Inflammatory macrophage treated with lipopolysaccharide for 1 hour (primary cell): ENCODE data around the gene MAEL.
"Not testable (repeated sequence)": the region's sequence is repeated elsewhere in the genome, so short reads cannot be mapped to it uniquely, and the experiment has no call there.

ENCODE experiments used
- DNase-seq, 2 donors: peaks; one replicate each; pipeline ENCODE4 v3.0.0-alpha.2; 2020 to 2022

The MAEL gene

GRCh38 chr1:166978821-166979220 is 10.3 kb upstream of the MAEL start:
- DNase-seq = no peak

- no peak for DNase-seq
These were observed 8.7 kb upstream of the MAEL start for GRCh38 chr1:166980383-166980782.

GRCh38 chr1:166980818-166981217 is 8.3 kb upstream of the MAEL start:
- DNase-seq = no peak

- no peak for DNase-seq
These were observed 7.5 kb upstream of the MAEL start for GRCh38 chr1:166981589-166981988.

GRCh38 chr1:166999075-166999474 is 10.0 kb downstream of the MAEL start:
- DNase-seq = no peak

GRCh38 chr1:166999500-167000055 is 10.5 kb downstream of the MAEL start:
- no peak for DNase-seq

GRCh38 chr1:167000546-167000945 is 11.5 kb downstream of the MAEL start:
- no peak for DNase-seq

GRCh38 chr1:167002354-167002753 is 13.3 kb downstream of the MAEL start:
- no peak for DNase-seq

- no peak for DNase-seq
These were observed 14.6 kb downstream of the MAEL start for GRCh38 chr1:167003711-167004110.

- no peak for DNase-seq
These were observed 22.6 kb downstream of the MAEL start for GRCh38 chr1:167011560-167012191.

GRCh38 chr1:167012570-167012969 is 23.5 kb downstream of the MAEL start:
- DNase-seq = no peak

GRCh38 chr1:167013108-167013929 is 24.2 kb downstream of the MAEL start:
- no peak for DNase-seq

GRCh38 chr1:167016100-167016750 is 27.1 kb downstream of the MAEL start:
- DNase-seq = peak; percentile 32 to 67

- no peak for DNase-seq
These were observed 33.3 kb downstream of the MAEL start for GRCh38 chr1:167022384-167022783.

GRCh38 chr1:167029553-167029952 is 40.5 kb downstream of the MAEL start:
- not testable (repeated sequence) for DNase-seq

- DNase-seq = no peak
These were observed 44.6 kb downstream of the MAEL start for GRCh38 chr1:167033646-167034045.

GRCh38 chr1:167043752-167044488 is 54.8 kb downstream of the MAEL start:
- DNase-seq = peak; percentile 23 to 30

- DNase-seq = no peak
These were observed 62.8 kb downstream of the MAEL start for GRCh38 chr1:167051907-167052306.

GRCh38 chr1:167052389-167052788 is 63.3 kb downstream of the MAEL start:
- no peak for DNase-seq

GRCh38 chr1:167054531-167054930 is 65.5 kb downstream of the MAEL start:
- no peak for DNase-seq

- no peak for DNase-seq
These were observed 66.0 kb downstream of the MAEL start for GRCh38 chr1:167054946-167055630.

- no peak for DNase-seq
These were observed 67.6 kb downstream of the MAEL start for GRCh38 chr1:167056529-167057231.
